H9 (cell line): ENCODE results near the gene CLPSL1. TPM values are rescaled to one million over a fixed set of nuclear protein-coding genes. Genes with fewer than 3 reads are reported as not detected.

ENCODE experiments used
- DNase-seq: peaks from one replicate; pipeline ENCODE4 v3.0.0-alpha.2; 2017
- H2AFZ ChIP-seq: one replicate; pipeline ENCODE4 v1.6.1; 2013; ENCODE audit warnings: mild to moderate bottlenecking, low read length, control low read depth, moderate library complexity
- H2AK5ac ChIP-seq: 2 replicates; pipeline ENCODE4 v1.6.1; 2013; ENCODE audit warnings: low read length, control low read depth, mixed read lengths; ENCODE audit not compliant: insufficient read length
- H2BK120ac ChIP-seq: one replicate; pipeline ENCODE4 v1.6.1; 2013; ENCODE audit warnings: low read depth, mild to moderate bottlenecking, low read length, control low read depth, inconsistent platforms; ENCODE audit not compliant: poor library complexity, severe bottlenecking
- H2BK12ac ChIP-seq: 2 replicates; pipeline ENCODE4 v1.6.1; 2013; ENCODE audit warnings: low read length, control low read depth, mixed read lengths, low read depth; ENCODE audit not compliant: insufficient read length
- H2BK15ac ChIP-seq: 2 replicates; pipeline ENCODE4 v1.6.1; 2013; ENCODE audit warnings: low read depth, low read length, control low read depth
- H2BK20ac ChIP-seq: one replicate; pipeline ENCODE4 v1.6.1; 2013; ENCODE audit warnings: low read depth, mild to moderate bottlenecking, low read length, control low read depth, inconsistent platforms; ENCODE audit not compliant: poor library complexity, severe bottlenecking
- H2BK5ac ChIP-seq: 2 replicates; pipeline ENCODE4 v1.6.1; 2013; ENCODE audit warnings: low read length, control low read depth, mixed read lengths; ENCODE audit not compliant: insufficient read length
- H3K14ac ChIP-seq: 2 replicates; pipeline ENCODE4 v1.6.1; 2013; ENCODE audit warnings: low read length, control low read depth; ENCODE audit not compliant: insufficient read depth
- H3K18ac ChIP-seq: 2 replicates; pipeline ENCODE4 v1.6.1; 2013; ENCODE audit warnings: low read depth, mild to moderate bottlenecking, mixed read lengths, low read length, control low read depth; ENCODE audit not compliant: insufficient read length
- H3K23ac ChIP-seq: 2 replicates; pipeline ENCODE4 v1.6.1; 2013; ENCODE audit warnings: low read length, control low read depth, mixed read lengths, low read depth; ENCODE audit not compliant: insufficient read length
- H3K23me2 ChIP-seq: 2 replicates; pipeline ENCODE4 v1.6.1; 2013; ENCODE audit warnings: low read depth, mild to moderate bottlenecking, mixed read lengths, low read length, control low read depth; ENCODE audit not compliant: insufficient read length, poor library complexity, severe bottlenecking
- H3K27ac ChIP-seq: 2 replicates; pipeline ENCODE4 v1.5.1; 2013; ENCODE audit warnings: low read length, control low read depth, mixed read lengths, low read depth; ENCODE audit not compliant: insufficient read length
- H3K27me3 ChIP-seq: 2 replicates; pipeline ENCODE4 v1.6.1; 2013; ENCODE audit warnings: low read length, control low read depth, inconsistent platforms; ENCODE audit not compliant: insufficient read depth
- H3K4ac ChIP-seq: 2 replicates; pipeline ENCODE4 v1.6.1; 2013; ENCODE audit warnings: low read depth, mild to moderate bottlenecking, control low read depth, inconsistent platforms, low read length, moderate library complexity
- H3K4me1 ChIP-seq: 2 replicates; pipeline ENCODE4 v1.6.1; 2013; ENCODE audit warnings: low read length, control low read depth, inconsistent platforms; ENCODE audit not compliant: insufficient read depth
- H3K4me2 ChIP-seq: 2 replicates; pipeline ENCODE4 v1.6.1; 2013; ENCODE audit warnings: low read length, control low read depth, mixed read lengths; ENCODE audit not compliant: insufficient read length, insufficient read depth
- H3K56ac ChIP-seq: 2 replicates; pipeline ENCODE4 v1.6.1; 2013; ENCODE audit warnings: low read depth, mild to moderate bottlenecking, mixed read lengths, low read length, control low read depth; ENCODE audit not compliant: insufficient read length
- H3K79me1 ChIP-seq: 2 replicates; pipeline ENCODE4 v1.6.1; 2013; ENCODE audit warnings: low read depth, mild to moderate bottlenecking, moderate library complexity, low read length, control low read depth, inconsistent platforms; ENCODE audit not compliant: insufficient read depth, poor library complexity, severe bottlenecking
- H3K79me2 ChIP-seq: 2 replicates; pipeline ENCODE4 v1.6.1; 2013; ENCODE audit warnings: low read length, control low read depth, inconsistent platforms; ENCODE audit not compliant: insufficient read depth
- H3K9ac ChIP-seq: 2 replicates; pipeline ENCODE4 v1.6.1; 2013; ENCODE audit warnings: low read length, control low read depth, mixed read lengths; ENCODE audit not compliant: insufficient read length; ENCODE audit errors: extremely low read depth
- H3K9me3 ChIP-seq: one replicate; pipeline ENCODE4 v1.6.1; 2013; ENCODE audit warnings: low read depth, low read length, inconsistent platforms; ENCODE audit not compliant: control insufficient read depth
- H3T11ph ChIP-seq: one replicate; pipeline ENCODE4 v1.6.1; 2013; ENCODE audit warnings: mild to moderate bottlenecking, low read length, control low read depth, inconsistent platforms
- H4K20me1 ChIP-seq: one replicate; pipeline ENCODE4 v1.6.1; 2013; ENCODE audit not compliant: control insufficient read depth, insufficient read length, insufficient read depth
- H4K5ac ChIP-seq: 2 replicates; pipeline ENCODE4 v1.6.1; 2013; ENCODE audit warnings: low read depth, mild to moderate bottlenecking, mixed read lengths, low read length, control low read depth; ENCODE audit not compliant: insufficient read length
- H4K8ac ChIP-seq: replicated peaks from 2 replicates; pipeline ENCODE4 v1.6.1; 2013; ENCODE audit warnings: low read length, control low read depth, mixed read lengths, low read depth; ENCODE audit not compliant: insufficient read length
- H4K91ac ChIP-seq: 2 replicates; pipeline ENCODE4 v1.6.1; 2013; ENCODE audit warnings: low read depth, mild to moderate bottlenecking, moderate library complexity, mixed read lengths, low read length, control low read depth; ENCODE audit not compliant: insufficient read length
- H3K27ac Mint-ChIP-seq, 3 experiments: 2 replicates in 2 of 3; 3 replicates in 1 of 3; pipeline ENCODE4 v1.8.0; 2020 to 2021; ENCODE audit warnings: mixed read lengths in 3 of 3, mild to moderate bottlenecking in 1 of 3, moderate library complexity in 1 of 3
- H3K27me3 Mint-ChIP-seq: 2 replicates; pipeline ENCODE4 v1.8.0; 2021; ENCODE audit warnings: low read depth, mild to moderate bottlenecking, moderate library complexity, mixed read lengths
- H3K36me3 Mint-ChIP-seq, 3 experiments: 2 replicates in 2 of 3; 3 replicates in 1 of 3; pipeline ENCODE4 v1.8.0; 2020 to 2021; ENCODE audit warnings: low read depth in 3 of 3, mixed read lengths in 3 of 3; ENCODE audit not compliant: insufficient read depth in 1 of 3
- H3K4me1 Mint-ChIP-seq, 2 experiments: 2 replicates each; pipeline ENCODE4 v1.8.0; 2020; ENCODE audit warnings: mixed read lengths in 2 of 2
- H3K4me3 Mint-ChIP-seq, 2 experiments: 2 replicates in 1 of 2; 3 replicates in 1 of 2; pipeline ENCODE4 v1.8.0; 2020 to 2021; ENCODE audit warnings: mild to moderate bottlenecking in 2 of 2, mixed read lengths in 2 of 2, moderate library complexity in 1 of 2
- H3K9me3 Mint-ChIP-seq, 2 experiments: 2 replicates in 1 of 2; 3 replicates in 1 of 2; pipeline ENCODE4 v1.8.0; 2020; ENCODE audit warnings: mild to moderate bottlenecking in 2 of 2, mixed read lengths in 2 of 2, moderate library complexity in 1 of 2
- CTCF ChIP-seq: fragments of 200-600 bp; sonication (generic); conservative IDR thresholded peaks from 3 replicates; pipeline ENCODE4 v1.8.0; 2021; ENCODE audit warnings: antibody characterized with exemption, mild to moderate bottlenecking
- WGBS: extraction: QIAGEN DNeasy Blood & Tissue Kit; methylation state at CpG from one replicate; pipeline ENCODE4 v1.1.7; 2013; ENCODE audit warnings: missing lambda C conversion rate, low lambda C conversion rate, mixed read lengths; ENCODE audit not compliant: insufficient read length; ENCODE audit errors: extremely low coverage; 5-methylcytosine and 5-hydroxymethylcytosine counted together
- total RNA-seq: library from RNA; stranded (reverse); gene quantifications from 2 replicates; pipeline ENCODE4 v1.2.1, GENCODE V29; 2021

Gene CLPSL1
- total RNA-seq, 1 experiment from 2014 or later, result not detected

GRCh38 chr6:35795453-35796071, 14.7 kb downstream of the CLPSL1 start:
- WGBS, result no CpG with 5 or more reads among the region's 11 CpGs
- Histone ChIP-seq H3K23ac (no peak overlapping the region), H3K27me3 (no peaks in the 10 kb centered on the region), H3K4me2 (no peak overlapping the region), H2BK120ac (no peak overlapping the region), H3K4me1 (peaks cover 5% of the 10 kb centered on the region; the same call in 1 of the 2 replicates), H3K56ac (no peak overlapping the region), H4K8ac (no peak overlapping the region), H2BK20ac (no peak overlapping the region), H4K5ac (no peak overlapping the region), H4K20me1 (no peaks in the 10 kb centered on the region), H3K4ac (no peak overlapping the region), H3K9ac (no peak overlapping the region), H2AFZ (no peak overlapping the region), H2AK5ac (no peak overlapping the region), H3T11ph (no peak overlapping the region), H4K91ac (no peak overlapping the region), H2BK15ac (no peak overlapping the region), H3K27ac (no peak overlapping the region), H3K18ac (no peak overlapping the region), H3K14ac (no peak overlapping the region), H3K79me2 (no peaks in the 10 kb centered on the region), H3K9me3 (no peaks in the 10 kb centered on the region), H3K23me2 (no peaks in the 10 kb centered on the region), H2BK12ac (no peak overlapping the region), H3K79me1 (no peaks in the 10 kb centered on the region), H2BK5ac (no peak overlapping the region)
- DNase-seq, result no peak
- Mint-ChIP-seq H3K4me1 (peaks cover 15 to 17% of the 10 kb centered on the region in 2 experiments), H3K27ac (no peak overlapping the region; a peak in 1 of 7 replicates), H3K36me3 (peaks cover 0 to 2% (median 0%) of the 10 kb centered on the region in 3 experiments; a peak in 1 of 7 replicates), H3K4me3 (no peak overlapping the region), H3K27me3 (peaks cover 2% of the 10 kb centered on the region; the same call in 1 of the 2 replicates), H3K9me3 (no peaks in the 10 kb centered on the region; a peak in 1 of 5 replicates)
- no peak for TF ChIP-seq CTCF
